Adipocyte (in vitro differentiated cells): Measurements from ENCODE around the gene FOXK1.
"Not testable (repeated sequence)": the region's sequence is repeated elsewhere in the genome, so short reads cannot be mapped to it uniquely, and the experiment has no call there.

ENCODE experiments used
- DNase-seq: peaks from one replicate; pipeline ENCODE4 v3.0.0-alpha.2; 2015; ENCODE audit warnings: low read depth
- H3K27me3 ChIP-seq: replicated peaks from 2 replicates; pipeline ENCODE4 v1.7.0; 2013; ENCODE audit warnings: mild to moderate bottlenecking, low read length, moderate library complexity; ENCODE audit not compliant: control insufficient read depth, insufficient read depth
- H3K36me3 ChIP-seq: 2 replicates; pipeline ENCODE4 v1.7.0; 2013; ENCODE audit warnings: low read length, mild to moderate bottlenecking, moderate library complexity; ENCODE audit not compliant: control insufficient read depth, insufficient read depth, severe bottlenecking
- H3K4me1 ChIP-seq: 2 replicates; pipeline ENCODE4 v1.7.0; 2013; ENCODE audit warnings: mild to moderate bottlenecking, low read length, moderate library complexity; ENCODE audit not compliant: control insufficient read depth, insufficient read depth
- H3K4me3 ChIP-seq: 2 replicates; pipeline ENCODE4 v1.7.0; 2013; ENCODE audit warnings: mild to moderate bottlenecking, low read length, moderate library complexity
- H3K9ac ChIP-seq: 2 replicates; pipeline ENCODE4 v1.7.0; 2013; ENCODE audit warnings: mild to moderate bottlenecking, low read length, moderate library complexity
- H3K9me3 ChIP-seq: 2 replicates; pipeline ENCODE4 v1.7.0; 2013; ENCODE audit warnings: mild to moderate bottlenecking, low read length, moderate library complexity; ENCODE audit not compliant: control insufficient read depth

FOXK1 gene

DNA sequence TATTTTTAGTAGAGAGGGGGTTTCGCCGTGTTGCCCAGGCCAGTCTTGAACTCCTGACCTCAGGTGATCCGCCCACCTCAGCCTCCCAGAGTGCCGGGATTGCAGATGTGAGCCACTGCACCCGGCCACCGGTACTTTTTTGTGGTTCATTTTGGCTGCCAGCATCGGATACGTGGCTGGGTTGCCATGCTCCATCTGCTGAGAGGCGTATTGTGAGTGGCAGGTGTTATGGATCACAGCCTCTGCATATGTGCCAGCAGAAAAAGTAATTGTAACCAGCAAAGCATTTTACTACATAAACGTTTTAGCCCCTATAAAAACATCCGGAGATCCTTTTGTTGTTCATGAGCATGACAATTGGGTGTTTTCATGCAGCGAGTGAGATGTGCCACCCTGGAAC, 7.1 kb downstream of the FOXK1 start:
- Histone ChIP-seq H3K4me3 (no peak overlapping the region), H3K9me3 (no peaks in the 10 kb centered on the region), H3K36me3 (peaks cover 4% of the 10 kb centered on the region), H3K27me3 (no peaks in the 10 kb centered on the region), H3K9ac (no peak overlapping the region), H3K4me1 (peaks cover 49% of the 10 kb centered on the region)
- DNase-seq, result no peak

DNA sequence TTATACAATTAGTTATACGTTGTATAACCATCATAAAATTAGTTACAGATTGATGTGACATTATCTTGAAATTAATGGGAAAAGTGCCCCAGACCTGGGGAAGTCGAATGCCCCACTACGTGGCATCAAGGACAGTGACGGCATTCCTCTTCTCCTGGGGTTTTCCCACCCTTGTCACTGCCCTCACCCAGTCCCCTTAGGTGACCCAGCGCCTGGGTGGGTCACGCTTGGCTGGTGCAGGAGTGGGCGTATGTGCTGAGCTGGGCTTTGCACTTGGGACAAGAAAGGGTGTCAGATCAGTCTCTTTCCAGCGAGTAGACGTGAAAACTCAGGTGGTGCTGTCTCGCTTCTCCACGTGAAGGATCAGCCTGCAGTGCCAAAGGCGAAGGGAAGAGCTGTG, 7.6 kb downstream of the FOXK1 start:
- Histone ChIP-seq H3K9ac (peak overlapping the region; percentile 23), H3K9me3 (no peaks in the 10 kb centered on the region), H3K27me3 (no peaks in the 10 kb centered on the region), H3K4me3 (peak overlapping the region; percentile 66), H3K4me1 (peaks cover 49% of the 10 kb centered on the region), H3K36me3 (peaks cover 4% of the 10 kb centered on the region)
- no peak for DNase-seq

DNA sequence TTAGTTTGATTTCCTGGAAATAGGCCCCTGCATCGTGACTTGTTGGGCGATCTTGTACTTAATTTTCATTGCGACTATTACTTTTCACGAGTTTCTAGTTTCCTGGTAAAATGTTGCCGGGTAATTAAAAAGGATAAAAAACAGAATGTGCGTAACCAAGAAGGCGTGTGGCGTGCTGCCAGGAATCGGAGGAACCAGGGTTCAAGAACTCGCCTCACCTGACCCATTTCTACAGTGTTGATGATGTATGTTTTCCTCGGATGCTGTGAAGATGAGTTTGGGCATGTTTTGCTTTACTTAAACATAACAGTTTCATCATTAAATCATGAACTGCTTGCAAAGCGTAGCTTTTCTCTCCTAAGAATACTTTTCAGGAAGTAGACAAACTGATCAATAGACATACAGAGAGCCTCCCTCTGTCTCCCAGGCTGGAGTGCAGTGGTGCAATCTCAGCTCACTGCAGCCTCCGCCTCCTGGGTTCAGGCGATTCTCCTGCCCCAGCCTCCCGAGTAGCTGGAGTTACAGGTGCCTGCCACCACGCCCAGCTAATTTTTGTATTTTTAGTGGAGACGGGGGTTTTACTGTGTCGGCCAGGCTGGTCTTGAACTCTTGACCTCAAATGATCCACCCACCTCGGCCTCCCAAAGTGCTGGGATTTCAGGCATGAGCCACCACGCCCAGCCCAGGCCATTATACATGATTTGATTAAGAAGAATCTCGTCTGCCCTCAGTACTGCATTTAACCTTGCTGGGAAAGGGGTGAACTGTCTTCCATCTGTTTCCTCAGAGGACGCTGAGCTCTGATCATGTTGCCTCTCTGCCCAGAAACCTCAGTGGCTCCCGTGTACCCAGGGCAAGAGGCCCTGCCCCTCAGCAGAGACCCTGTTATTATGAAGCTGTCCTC, 9.1 kb downstream of the FOXK1 start:
- Histone ChIP-seq H3K4me3 (no peak overlapping the region), H3K27me3 (no peaks in the 10 kb centered on the region), H3K9ac (peak overlapping the region; percentile 55), H3K4me1 (peaks cover 54% of the 10 kb centered on the region), H3K36me3 (peaks cover 4% of the 10 kb centered on the region), H3K9me3 (no peaks in the 10 kb centered on the region)
- DNase-seq, result no peak

DNA sequence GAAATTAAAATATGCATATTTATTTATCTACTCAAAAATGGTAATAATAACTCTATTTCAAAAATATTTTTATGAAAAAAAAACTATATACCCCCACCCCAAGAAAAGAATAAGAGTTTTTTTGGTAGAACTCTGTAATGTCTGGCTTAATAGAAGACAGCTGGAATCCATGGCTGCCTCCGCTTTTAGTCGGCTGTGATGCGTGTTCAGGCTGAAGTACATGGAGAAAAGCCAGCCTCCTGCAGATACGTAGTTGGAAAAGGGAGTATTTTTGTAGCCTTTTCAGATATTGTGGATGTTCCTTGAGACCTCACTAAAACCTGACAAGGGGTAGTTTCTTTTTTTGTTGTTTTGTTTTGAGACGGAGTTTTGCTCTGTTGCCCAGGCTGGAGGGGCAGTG, 10.0 kb downstream of the FOXK1 start:
- Histone ChIP-seq H3K36me3 (peaks cover 4% of the 10 kb centered on the region), H3K9ac (peak overlapping the region; percentile 55), H3K4me1 (peaks cover 57% of the 10 kb centered on the region), H3K9me3 (no peaks in the 10 kb centered on the region), H3K27me3 (no peaks in the 10 kb centered on the region), H3K4me3 (peak overlapping the region; percentile 37)
- no peak for DNase-seq

DNA sequence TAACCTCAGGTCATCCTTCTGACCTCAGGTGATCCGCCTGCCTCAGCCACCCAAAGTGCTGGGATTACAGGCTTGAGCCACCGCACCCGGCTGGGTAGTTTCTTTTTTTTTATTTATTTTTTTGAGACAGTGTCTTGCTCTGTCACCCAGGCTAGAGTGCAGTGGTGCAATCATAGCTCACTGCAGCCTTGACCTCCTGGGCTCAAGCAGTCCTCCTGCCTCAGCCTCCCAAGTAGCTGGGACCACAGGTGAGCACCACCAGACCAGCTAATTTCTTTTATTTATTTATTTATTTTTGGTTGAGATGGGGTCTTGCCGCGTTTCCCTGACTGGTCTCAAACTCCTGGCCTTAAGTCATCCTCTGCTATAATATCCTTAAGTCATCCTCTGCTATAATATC, 10.5 kb downstream of the FOXK1 start:
- H3K4me3 ChIP-seq, H3K9me3 ChIP-seq, H3K36me3 ChIP-seq, DNase-seq, H3K27me3 ChIP-seq: not testable (repeated sequence)
- peaks cover 57% of the 10 kb centered on the region for H3K4me1 ChIP-seq
- H3K9ac ChIP-seq, result peak overlapping the region; percentile 55

DNA sequence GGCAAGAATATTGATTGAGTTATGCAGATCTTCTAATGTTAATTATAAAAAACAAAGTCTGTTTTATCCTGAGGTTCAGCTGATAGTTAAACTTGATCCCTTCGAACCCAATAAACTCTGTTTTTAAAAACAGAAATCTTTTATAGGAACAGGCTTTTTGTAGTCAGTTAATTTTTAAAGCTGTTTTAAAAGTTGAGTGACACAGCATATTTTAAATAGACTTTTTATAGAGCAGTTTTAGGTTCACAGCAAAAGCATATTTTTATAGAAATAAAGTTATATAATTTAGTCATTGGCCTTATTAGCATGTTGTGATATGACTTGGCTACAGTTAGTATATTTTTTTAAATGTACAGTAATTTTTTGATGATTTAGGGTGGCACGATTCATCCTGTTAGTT, 11.1 kb downstream of the FOXK1 start:
- H3K4me3 ChIP-seq, result no peak overlapping the region
- H3K9ac ChIP-seq, result no peak overlapping the region
- DNase-seq, result no peak
- H3K4me1 ChIP-seq, result peaks cover 57% of the 10 kb centered on the region
- peaks cover 4% of the 10 kb centered on the region for H3K36me3 ChIP-seq
- H3K27me3 ChIP-seq, result no peaks in the 10 kb centered on the region
- no peaks in the 10 kb centered on the region for H3K9me3 ChIP-seq

DNA sequence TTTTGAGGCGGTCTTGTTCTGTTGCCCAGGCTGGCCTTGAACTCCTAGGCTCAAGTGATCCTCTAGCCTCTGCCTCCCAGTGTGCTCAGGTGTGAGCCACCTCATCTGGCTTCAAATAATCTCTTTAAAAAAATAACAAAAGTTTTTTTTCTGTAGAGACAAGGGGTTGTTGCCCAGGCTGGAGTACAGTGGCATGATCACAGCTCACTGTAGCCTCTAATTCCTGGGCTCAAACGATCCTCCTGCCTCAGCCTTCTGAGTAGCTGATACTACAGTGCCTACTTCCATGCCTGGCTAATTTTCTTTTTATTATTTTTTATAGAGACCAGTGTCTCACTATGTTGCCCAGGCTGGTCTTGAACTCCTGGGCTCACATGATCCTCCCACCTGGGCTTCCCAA, 11.7 kb downstream of the FOXK1 start:
- no peak overlapping the region for H3K4me3 ChIP-seq

DNA sequence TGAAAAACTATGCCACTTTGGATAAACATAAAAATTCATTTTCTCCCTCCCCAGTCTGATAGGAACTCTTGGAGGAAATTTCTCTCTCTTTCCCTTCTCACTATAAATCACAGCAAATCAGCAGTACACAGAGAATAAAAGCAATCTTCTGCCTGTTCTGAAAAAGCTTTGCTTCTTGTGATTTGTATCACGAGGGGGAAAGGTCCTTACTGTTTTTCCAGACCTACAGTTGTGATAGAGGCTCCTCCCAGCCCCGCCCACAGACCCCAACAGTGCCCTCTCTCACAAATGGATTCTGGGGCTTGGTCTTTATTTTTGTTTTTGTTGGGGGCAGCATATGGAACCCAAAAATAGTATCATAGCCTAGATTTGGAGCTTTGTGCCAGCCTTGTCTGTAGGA, 12.2 kb downstream of the FOXK1 start:
- Histone ChIP-seq H3K4me1 (peaks cover 57% of the 10 kb centered on the region), H3K9ac (peak overlapping the region; percentile 78), H3K36me3 (peaks cover 3% of the 10 kb centered on the region), H3K27me3 (no peaks in the 10 kb centered on the region), H3K4me3 (peak overlapping the region; percentile 29), H3K9me3 (no peaks in the 10 kb centered on the region)
- DNase-seq, result no peak

More for the DNA sequence above, 11.7 kb downstream of the FOXK1 start:
- no peak overlapping the region for H3K9ac ChIP-seq
- DNase-seq, result no peak
- peaks cover 57% of the 10 kb centered on the region for H3K4me1 ChIP-seq
- H3K36me3 ChIP-seq, result peaks cover 4% of the 10 kb centered on the region
- no peaks in the 10 kb centered on the region for H3K9me3 ChIP-seq
- H3K27me3 ChIP-seq, result no peaks in the 10 kb centered on the region

DNA sequence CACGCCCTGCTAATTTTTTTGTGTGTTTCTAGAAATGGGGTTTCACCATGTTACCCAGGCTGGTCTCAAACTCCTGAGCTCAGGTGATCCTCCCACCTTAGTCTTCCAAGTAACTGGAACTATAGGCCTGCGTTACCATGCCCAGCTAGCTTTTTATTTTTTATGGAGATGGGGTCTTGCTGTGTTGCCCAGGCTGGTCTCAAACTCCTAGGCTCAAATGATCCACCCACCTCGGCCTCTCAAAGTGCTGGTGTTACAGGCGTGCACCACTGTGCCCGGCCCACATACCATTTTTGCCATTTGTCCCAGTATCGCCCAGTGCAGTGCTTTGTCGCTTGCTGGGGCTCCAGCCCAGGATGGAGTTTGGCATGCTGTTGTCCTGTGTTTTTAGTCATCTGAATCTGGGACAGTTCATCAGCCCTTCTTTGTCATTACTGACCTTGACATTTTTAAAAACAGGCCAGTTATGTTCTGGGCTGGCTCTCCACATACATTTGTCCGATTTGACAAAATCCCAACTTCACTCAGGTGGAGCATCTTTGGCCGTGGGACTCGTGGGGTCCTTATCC, 16.7 kb downstream of the FOXK1 start:
- Histone ChIP-seq H3K9me3 (no peaks in the 10 kb centered on the region), H3K9ac (no peak overlapping the region), H3K4me1 (peaks cover 38% of the 10 kb centered on the region), H3K4me3 (no peak overlapping the region), H3K27me3 (no peaks in the 10 kb centered on the region), H3K36me3 (no peaks in the 10 kb centered on the region)
- DNase-seq, result no peak

DNA sequence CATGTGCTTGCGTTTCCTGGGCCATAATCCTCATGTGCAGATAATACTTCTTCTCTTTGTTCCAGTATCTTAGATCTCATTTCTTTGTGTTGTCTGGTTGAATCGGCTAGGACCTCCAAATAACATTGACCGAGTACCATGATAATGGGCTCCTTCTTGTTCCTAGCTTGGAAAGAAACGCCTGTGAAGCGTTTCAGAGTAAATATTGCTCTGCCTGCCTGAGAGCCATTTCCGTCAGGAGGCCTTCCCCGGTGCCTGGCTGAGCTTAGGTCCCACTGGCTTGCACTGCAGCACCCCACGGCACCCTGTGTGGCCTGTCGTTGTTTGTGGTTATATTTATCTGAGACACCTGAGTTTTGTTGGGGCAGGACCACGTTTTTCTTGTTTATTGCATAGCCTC, 17.7 kb downstream of the FOXK1 start:
- no peak overlapping the region for H3K4me3 ChIP-seq
- no peaks in the 10 kb centered on the region for H3K36me3 ChIP-seq
- no peak for DNase-seq
- H3K9ac ChIP-seq, result no peak overlapping the region
- H3K4me1 ChIP-seq, result peaks cover 30% of the 10 kb centered on the region
- no peaks in the 10 kb centered on the region for H3K27me3 ChIP-seq
- H3K9me3 ChIP-seq, result no peaks in the 10 kb centered on the region

DNA sequence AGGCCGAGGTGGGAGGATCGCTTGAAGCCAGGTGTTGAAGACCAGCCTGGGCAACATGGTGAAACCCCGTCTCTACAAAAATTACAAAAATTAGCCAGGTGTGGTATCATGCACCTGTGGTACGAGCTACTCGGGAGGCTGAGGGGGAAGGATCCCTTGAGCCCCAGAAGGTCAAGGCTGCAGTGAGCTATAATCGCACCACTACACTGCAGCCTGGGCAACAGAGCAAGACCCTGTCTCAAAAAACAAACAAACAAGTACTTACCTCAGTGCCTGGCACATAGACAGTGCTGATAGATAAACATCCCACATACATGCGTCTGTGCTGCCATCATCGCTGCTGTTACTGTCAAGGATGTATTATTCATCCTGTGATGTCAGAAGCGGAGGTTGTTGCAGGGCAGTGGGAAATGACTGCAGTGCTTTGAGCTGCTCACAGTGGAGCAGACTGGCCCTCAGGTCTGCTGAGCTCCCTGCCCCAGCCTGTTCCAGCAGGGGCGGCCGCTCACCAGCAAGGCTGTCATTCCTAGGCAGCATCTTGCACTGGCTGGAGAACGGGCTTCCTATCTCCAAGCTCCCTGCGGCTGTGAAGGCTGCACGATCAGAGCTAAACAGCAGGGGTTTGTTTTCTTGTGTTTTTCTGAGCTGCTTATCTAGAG, 18.6 kb downstream of the FOXK1 start:
- Histone ChIP-seq H3K9ac (no peak overlapping the region), H3K27me3 (no peaks in the 10 kb centered on the region), H3K4me3 (no peak overlapping the region), H3K36me3 (no peaks in the 10 kb centered on the region), H3K4me1 (peaks cover 24% of the 10 kb centered on the region), H3K9me3 (no peaks in the 10 kb centered on the region)
- DNase-seq, result no peak
